ENCODE measurements around the gene GSTA5. TPM values are rescaled to one million over a fixed set of nuclear protein-coding genes. Genes with fewer than 3 reads are reported as not detected.
A peak's percentile ranks its signal among the peaks of the same experiment; 100 is the strongest.
"Not testable (repeated sequence)": the region's sequence is repeated elsewhere in the genome, so short reads cannot be mapped to it uniquely, and the experiment has no call there.

Gene GSTA5
- total RNA-seq, 3 donors from 2014 or later (not counting 1 experiment from before 2014, with no cell fraction given), result not detected

DNA sequence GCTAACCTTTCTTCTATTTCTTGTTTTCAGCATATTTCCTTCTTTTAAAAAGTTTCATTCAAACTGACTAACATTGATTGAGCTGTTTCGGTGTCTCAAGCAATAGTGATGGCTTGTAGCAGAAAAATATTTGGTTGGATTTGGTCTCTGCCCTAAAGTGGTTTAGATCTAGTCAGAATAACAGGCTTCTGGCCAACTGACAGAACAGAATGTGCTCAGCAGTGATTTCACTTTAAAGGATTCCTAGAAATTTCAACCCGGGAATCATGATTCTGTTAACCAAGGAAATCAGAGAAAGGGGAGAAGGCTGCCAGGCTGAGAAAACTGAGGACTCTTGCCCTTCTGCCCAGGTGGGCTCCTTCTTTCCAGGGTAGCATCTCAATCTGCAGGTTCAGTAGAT lies 20.4 kb downstream of the GSTA5 start:
- Histone ChIP-seq H3K27me3 (ENCODE audit: control insufficient read depth, insufficient read depth, low read length) (peaks cover under 1% of the 10 kb centered on the region), H3K9me3 (ENCODE audit: control insufficient read depth, insufficient read depth, low read length) (no peaks in the 10 kb centered on the region), H3K4me1 (ENCODE audit: control insufficient read depth, insufficient read depth, low read length) (no peaks in the 10 kb centered on the region), H3K36me3 (ENCODE audit: control insufficient read depth, insufficient read depth, low read length) (no peaks in the 10 kb centered on the region), H3K27ac (ENCODE audit: low read length) (no peak overlapping the region), H3K4me3 (ENCODE audit: low read length) (no peak overlapping the region)
- no peaks in the 10 kb centered on the region for H3K4me1 Mint-ChIP-seq
- ATAC-seq (no peak), DNase-seq (no peak)
- no peak overlapping the region for H3K27ac Mint-ChIP-seq
- H3K4me3 Mint-ChIP-seq, result no peak overlapping the region
- H3K27me3 Mint-ChIP-seq (ENCODE audit: low read depth in 2 of 2), result no peaks in the 10 kb centered on the region
- H3K36me3 Mint-ChIP-seq, result no peaks in the 10 kb centered on the region
- TF ChIP-seq, protein P1, sequence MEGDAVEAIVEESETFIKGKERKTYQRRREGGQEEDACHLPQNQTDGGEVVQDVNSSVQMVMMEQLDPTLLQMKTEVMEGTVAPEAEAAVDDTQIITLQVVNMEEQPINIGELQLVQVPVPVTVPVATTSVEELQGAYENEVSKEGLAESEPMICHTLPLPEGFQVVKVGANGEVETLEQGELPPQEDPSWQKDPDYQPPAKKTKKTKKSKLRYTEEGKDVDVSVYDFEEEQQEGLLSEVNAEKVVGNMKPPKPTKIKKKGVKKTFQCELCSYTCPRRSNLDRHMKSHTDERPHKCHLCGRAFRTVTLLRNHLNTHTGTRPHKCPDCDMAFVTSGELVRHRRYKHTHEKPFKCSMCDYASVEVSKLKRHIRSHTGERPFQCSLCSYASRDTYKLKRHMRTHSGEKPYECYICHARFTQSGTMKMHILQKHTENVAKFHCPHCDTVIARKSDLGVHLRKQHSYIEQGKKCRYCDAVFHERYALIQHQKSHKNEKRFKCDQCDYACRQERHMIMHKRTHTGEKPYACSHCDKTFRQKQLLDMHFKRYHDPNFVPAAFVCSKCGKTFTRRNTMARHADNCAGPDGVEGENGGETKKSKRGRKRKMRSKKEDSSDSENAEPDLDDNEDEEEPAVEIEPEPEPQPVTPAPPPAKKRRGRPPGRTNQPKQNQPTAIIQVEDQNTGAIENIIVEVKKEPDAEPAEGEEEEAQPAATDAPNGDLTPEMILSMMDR (IDR thresholded peaks at IDR 0.05), result no peak
- H3K9me3 Mint-ChIP-seq, result no peaks in the 10 kb centered on the region
- intact Hi-C loops (cut with micrococcal nuclease), result no loop called here
- 89% methylated on average over 2 of the region's 2 CpGs for WGBS (ENCODE audit: insufficient coverage)

DNA sequence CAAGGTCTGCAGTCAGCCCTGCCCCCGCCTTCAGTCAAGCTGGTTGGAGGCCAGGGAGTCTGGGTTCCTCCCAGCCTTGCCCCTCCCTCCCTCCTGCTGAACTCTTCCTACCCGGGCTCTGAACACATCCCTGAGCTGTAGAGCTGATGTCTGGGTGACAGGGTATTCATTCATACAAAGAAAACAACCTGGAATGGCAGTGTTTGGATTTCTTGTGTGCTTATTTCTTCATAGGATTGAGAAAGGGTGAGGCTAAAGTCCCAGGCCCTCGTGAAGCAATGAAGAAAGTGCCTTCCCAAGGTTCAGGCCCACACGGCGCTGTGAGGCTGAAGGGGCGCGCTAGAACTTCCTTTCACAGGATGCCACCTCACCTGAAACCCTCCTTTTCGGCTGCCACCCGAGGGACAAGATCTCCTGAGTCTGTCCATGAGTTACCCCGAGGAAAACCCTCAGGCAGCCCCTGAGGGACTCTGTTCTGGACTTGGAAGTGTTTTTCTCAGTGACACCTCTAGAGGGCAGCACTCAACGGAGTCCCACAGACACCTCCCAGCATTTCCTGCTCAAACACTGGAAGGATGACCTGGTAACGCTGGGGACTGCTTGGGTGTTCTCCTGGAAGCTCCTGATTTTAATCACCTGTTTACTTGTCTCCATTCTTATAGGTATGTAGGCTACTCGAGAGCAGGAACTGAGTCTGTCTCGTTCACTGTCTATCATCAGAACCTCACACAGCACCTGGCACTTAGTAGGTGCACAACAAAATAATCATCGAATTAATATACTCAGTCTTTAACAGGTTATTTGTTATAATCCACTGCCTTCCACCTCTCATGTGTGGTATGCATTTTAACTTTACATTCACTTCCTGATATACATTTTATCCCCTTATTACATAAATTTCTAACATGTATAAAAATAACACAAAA lies 25.2 kb downstream of the GSTA5 start:
- Mint-ChIP-seq H3K4me1 (no peaks in the 10 kb centered on the region), H3K36me3 (no peaks in the 10 kb centered on the region), H3K27ac (no peak overlapping the region), H3K9me3 (no peaks in the 10 kb centered on the region), H3K4me3 (no peak overlapping the region), H3K27me3 (ENCODE audit: low read depth in 2 of 2) (peaks cover 0 to 19% of the 10 kb centered on the region in 2 donors)
- no peaks in the 10 kb centered on the region for H3K9me3 ChIP-seq (ENCODE audit: control insufficient read depth, insufficient read depth, low read length)
- H3K4me3 ChIP-seq (ENCODE audit: low read length), result no peak overlapping the region
- peaks cover 2% of the 10 kb centered on the region for H3K27me3 ChIP-seq (ENCODE audit: control insufficient read depth, insufficient read depth, low read length)
- intact Hi-C loops (cut with micrococcal nuclease), result loop anchor here (10.0 kb wide), 1 partner anchor 669 kb away; no protein-coding TSS in a partner anchor
- H3K27ac ChIP-seq (ENCODE audit: low read length), result no peak overlapping the region
- TF ChIP-seq, protein P1 (IDR thresholded peaks at IDR 0.05), result peak; percentile 74
- WGBS (ENCODE audit: insufficient coverage), result 46% methylated on average over 14 of the region's 15 CpGs
- ATAC-seq (peak; percentile 77 to 87 (median 85)), DNase-seq (peak; percentile 21 to 57)
- no peaks in the 10 kb centered on the region for H3K36me3 ChIP-seq (ENCODE audit: control insufficient read depth, insufficient read depth, low read length)
- H3K4me1 ChIP-seq (ENCODE audit: control insufficient read depth, insufficient read depth, low read length), result no peaks in the 10 kb centered on the region

DNA sequence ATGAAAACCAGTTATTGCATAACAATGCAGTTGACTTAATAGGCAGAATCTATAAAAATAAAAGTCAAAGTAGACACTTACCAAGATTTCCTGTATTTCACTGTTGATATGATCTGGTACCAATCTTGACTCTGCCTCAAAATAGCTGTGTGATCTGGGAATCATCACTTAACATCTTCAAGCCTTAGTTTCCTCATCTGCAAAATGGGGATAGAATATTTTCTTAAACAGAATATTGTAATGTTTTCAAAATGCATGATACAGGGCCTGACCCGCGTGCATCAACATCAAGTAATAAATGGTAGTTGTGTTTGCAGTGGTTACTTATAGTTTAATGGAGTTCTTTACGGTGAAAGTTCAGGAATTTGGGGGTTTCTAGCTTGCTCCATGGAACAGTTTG lies 26.1 kb downstream of the GSTA5 start:
- H3K27ac Mint-ChIP-seq, result not testable (repeated sequence)

DNA sequence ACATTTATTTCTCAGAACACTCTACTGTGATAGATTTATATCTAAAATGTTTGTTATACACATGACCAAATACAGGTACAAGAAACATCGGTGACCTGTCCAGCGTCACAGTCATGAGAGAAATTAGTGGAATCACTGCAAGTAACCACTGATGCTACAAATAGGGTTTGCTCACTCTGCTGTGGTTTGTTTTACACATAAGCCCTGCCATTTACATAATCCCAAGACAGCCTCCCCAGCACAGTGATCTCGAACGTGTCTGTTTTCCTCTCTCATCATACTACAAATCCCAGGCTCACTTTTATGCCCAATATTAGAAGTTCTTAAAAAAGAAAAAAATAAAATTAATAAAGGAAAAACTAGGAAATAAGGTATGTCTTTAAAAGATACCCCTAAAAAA lies 30.8 kb downstream of the GSTA5 start:
- H3K4me3 Mint-ChIP-seq; H3K27ac ChIP-seq (ENCODE audit: low read length); H3K27me3 ChIP-seq (ENCODE audit: control insufficient read depth, insufficient read depth, low read length); H3K9me3 Mint-ChIP-seq; DNase-seq; H3K4me1 Mint-ChIP-seq; H3K4me3 ChIP-seq (ENCODE audit: low read length); H3K9me3 ChIP-seq (ENCODE audit: control insufficient read depth, insufficient read depth, low read length); ATAC-seq; H3K4me1 ChIP-seq (ENCODE audit: control insufficient read depth, insufficient read depth, low read length); H3K36me3 ChIP-seq (ENCODE audit: control insufficient read depth, insufficient read depth, low read length); H3K36me3 Mint-ChIP-seq; H3K27ac Mint-ChIP-seq: not testable (repeated sequence)
- intact Hi-C loops (cut with micrococcal nuclease), result loop anchor here (10.0 kb wide), 1 partner anchor 675 kb away; no protein-coding TSS in a partner anchor
- WGBS (ENCODE audit: insufficient coverage), result 100% methylated on average over 2 of the region's 4 CpGs
- H3K27me3 Mint-ChIP-seq (ENCODE audit: low read depth in 2 of 2), result peaks cover 11 to 36% of the 10 kb centered on the region in 2 donors

More for the DNA sequence above, 26.1 kb downstream of the GSTA5 start:
- WGBS (ENCODE audit: insufficient coverage), result 76% methylated on average over 3 of the region's 3 CpGs
- not testable (repeated sequence) for DNase-seq; H3K36me3 ChIP-seq (ENCODE audit: control insufficient read depth, insufficient read depth, low read length); ATAC-seq; H3K27me3 ChIP-seq (ENCODE audit: control insufficient read depth, insufficient read depth, low read length); H3K27ac ChIP-seq (ENCODE audit: low read length); H3K4me1 ChIP-seq (ENCODE audit: control insufficient read depth, insufficient read depth, low read length); H3K9me3 ChIP-seq (ENCODE audit: control insufficient read depth, insufficient read depth, low read length); H3K4me3 Mint-ChIP-seq; H3K36me3 Mint-ChIP-seq; H3K4me3 ChIP-seq (ENCODE audit: low read length); H3K9me3 Mint-ChIP-seq; H3K4me1 Mint-ChIP-seq
- intact Hi-C loops (cut with micrococcal nuclease), result loop anchor here (10.0 kb wide), 1 partner anchor 670 kb away; no protein-coding TSS in a partner anchor
- peaks cover 0 to 19% of the 10 kb centered on the region in 2 donors for H3K27me3 Mint-ChIP-seq (ENCODE audit: low read depth in 2 of 2)

Data from natural killer cell (primary cell).